GM12801 (cell line): Measurements from ENCODE around the gene GALNT18.

Experiments used
- CTCF ChIP-seq: IDR thresholded peaks from one replicate; pipeline ENCODE4 v1.5.1; 2011; ENCODE audit warnings: control low read depth; ENCODE audit not compliant: insufficient read length; ENCODE audit errors: extremely low read depth

Gene GALNT18

GRCh38 chr11:11552529-11553087 is 69.2 kb downstream of the GALNT18 start:
- no peak for TF ChIP-seq CTCF

- no peak for TF ChIP-seq CTCF
Observed at GRCh38 chr11:11550534-11550933, 71.3 kb downstream of the GALNT18 start.

GRCh38 chr11:11545285-11546275 is 76.2 kb downstream of the GALNT18 start:
- no peak for TF ChIP-seq CTCF

GRCh38 chr11:11543656-11544055 is 78.1 kb downstream of the GALNT18 start:
- no peak for TF ChIP-seq CTCF

- no peak for TF ChIP-seq CTCF
Observed at GRCh38 chr11:11540157-11540556, 81.6 kb downstream of the GALNT18 start.

GRCh38 chr11:11538277-11538960 is 83.4 kb downstream of the GALNT18 start:
- no peak for TF ChIP-seq CTCF

- TF ChIP-seq CTCF: no peak
Observed at GRCh38 chr11:11537871-11538270, 83.9 kb downstream of the GALNT18 start.
